Subcutaneous adipose tissue (tissue), 4 donors: ENCODE results near the gene MEGF10. TPM values are rescaled to one million over a fixed set of nuclear protein-coding genes. Genes with fewer than 3 reads are reported as not detected.

Experiments
- CTCF ChIP-seq: fragments of 450-650 bp; IDR thresholded peaks from one replicate; pipeline ENCODE4 v1.5.1; 2016; ENCODE audit warnings: low read depth, mild to moderate bottlenecking, control low read depth, antibody characterized with exemption, moderate library complexity
- total RNA-seq, 4 donors: library from RNA; depleted of rRNA; stranded (reverse); fragments of >200 nt; gene quantifications; one replicate each; pipeline ENCODE4 v1.1.0, GENCODE V29; 2016

MEGF10 gene
- total RNA-seq, 4 donors from 2014 or later: 0.16 to 1.7 (median 0.78) TPM

GRCh38 chr5:127445328-127445727 is 154.7 kb downstream of the MEGF10 start:
- TF ChIP-seq CTCF: no peak

- no peak for TF ChIP-seq CTCF
These were observed 156.0 kb downstream of the MEGF10 start for GRCh38 chr5:127446626-127447025.

GRCh38 chr5:127447827-127448226 is 157.2 kb downstream of the MEGF10 start:
- no peak for TF ChIP-seq CTCF

GRCh38 chr5:127450046-127450445 is 159.4 kb downstream of the MEGF10 start:
- TF ChIP-seq CTCF: no peak

- no peak for TF ChIP-seq CTCF
These were observed 160.5 kb downstream of the MEGF10 start for GRCh38 chr5:127451096-127451495.

GRCh38 chr5:127452626-127453025 is 162.0 kb downstream of the MEGF10 start:
- no peak for TF ChIP-seq CTCF

GRCh38 chr5:127471211-127471610 is 180.6 kb downstream of the MEGF10 start:
- no peak for TF ChIP-seq CTCF
